Measurements from ENCODE around the gene FGD5. TPM values are rescaled to one million over a fixed set of nuclear protein-coding genes. Genes with fewer than 3 reads are reported as not detected.

The FGD5 gene
- polyA plus RNA-seq, 1 of the 3 experiments (the other 2 are of a cell fraction) = not detected

- ChIA-PET POLR2A (no interaction called here), CTCF (interaction anchor here (0.7 to 2.9 kb wide), 8 partner anchors 10 to 339 kb away, joined by 3 to 8 read pairs (median 3); no protein-coding TSS in a partner anchor)
- Histone ChIP-seq H4K20me1 (ENCODE audit: insufficient read depth) (no peaks in the 10 kb centered on the region), H3K9me3 (no peaks in the 10 kb centered on the region), H3K4me3 (ENCODE audit: low read depth in 2 of 2, low read length in 1 of 2) (no peak overlapping the region), H3K36me3 (replicated peaks in 1 of 2; ENCODE audit: control insufficient read depth in 1 of 2, insufficient read depth in 2 of 2, low read length in 1 of 2) (no peaks in the 10 kb centered on the region), H3F3A (replicated peaks; ENCODE audit: insufficient read depth) (no peaks in the 10 kb centered on the region), H3K27me3 (ENCODE audit: insufficient read depth) (no peaks in the 10 kb centered on the region; the same call in 1 of the 2 replicates), H3K27ac (ENCODE audit: low read depth in 2 of 2, low read length in 1 of 2) (no peak overlapping the region), H2AFZ (ENCODE audit: low read depth) (no peak overlapping the region), H3K9me2 (no peaks in the 10 kb centered on the region), H3K79me2 (ENCODE audit: insufficient read depth) (no peaks in the 10 kb centered on the region), H3K9ac (no peak overlapping the region), H3K4me1 (ENCODE audit: control insufficient read depth in 1 of 2, insufficient read depth in 2 of 2, low read depth in 1 of 2, low read length in 1 of 2) (peaks cover 0 to 43% of the 10 kb centered on the region in 2 experiments; a peak in 2 of 4 replicates), H3K4me2 (no peak overlapping the region)
- no peak for DNase-seq
- 41% methylated on average over 7 of the region's 15 CpGs for WGBS (ENCODE audit: low lambda C conversion rate)
- TF ChIP-seq IRF3 (IDR thresholded peaks at IDR 0.05; ENCODE audit: low read depth, low read length) (no peak), RCOR1 (IDR thresholded peaks at IDR 0.05; ENCODE audit: low read length) (no peak), EP300 (IDR thresholded peaks at IDR 0.05; ENCODE audit: borderline replicate concordance in 1 of 2, low read depth in 1 of 2, low read length in 1 of 2) (no peak), SIN3A (IDR thresholded peaks at IDR 0.05; ENCODE audit: borderline replicate concordance, low read depth, low read length) (no peak), NRF1 (IDR thresholded peaks at IDR 0.05; ENCODE audit: low read depth, low read length) (no peak), EZH2phosphoT487 (IDR thresholded peaks at IDR 0.05; ENCODE audit: borderline replicate concordance, low read depth) (no peak), TAF1 (IDR thresholded peaks at IDR 0.05; ENCODE audit: borderline replicate concordance, low read depth, low read length) (no peak), TEAD4 (IDR thresholded peaks at IDR 0.05; ENCODE audit: borderline replicate concordance, insufficient read depth) (no peak), MXI1 (IDR thresholded peaks at IDR 0.05; ENCODE audit: low read depth, low read length) (no peak), FOXJ3 (CRISPR knock-in tag; IDR thresholded peaks at IDR 0.05) (no peak), USF2 (IDR thresholded peaks at IDR 0.05; ENCODE audit: borderline replicate concordance, low read depth, low read length) (no peak), RAD21 (IDR thresholded peaks at IDR 0.05; ENCODE audit: low read length) (no peak), MEF2A (IDR thresholded peaks at IDR 0.05; ENCODE audit: borderline replicate concordance, low read depth) (no peak), FOSL2 (IDR thresholded peaks at IDR 0.05; ENCODE audit: borderline replicate concordance, low read depth) (no peak)
Observed at GRCh38 chr3:14847613-14848541, 29.1 kb downstream of the FGD5 start.

All from SK-N-SH (cell line).